GM21447 (cell line): ENCODE measurements around the gene AFF3.

ENCODE experiments used
- ATAC-seq: cut with Tn5 transposase; IDR thresholded peaks from one replicate; pipeline ENCODE4 v1.9.1; 2021; ENCODE audit not compliant: unreplicated experiment

AFF3 gene

DNA sequence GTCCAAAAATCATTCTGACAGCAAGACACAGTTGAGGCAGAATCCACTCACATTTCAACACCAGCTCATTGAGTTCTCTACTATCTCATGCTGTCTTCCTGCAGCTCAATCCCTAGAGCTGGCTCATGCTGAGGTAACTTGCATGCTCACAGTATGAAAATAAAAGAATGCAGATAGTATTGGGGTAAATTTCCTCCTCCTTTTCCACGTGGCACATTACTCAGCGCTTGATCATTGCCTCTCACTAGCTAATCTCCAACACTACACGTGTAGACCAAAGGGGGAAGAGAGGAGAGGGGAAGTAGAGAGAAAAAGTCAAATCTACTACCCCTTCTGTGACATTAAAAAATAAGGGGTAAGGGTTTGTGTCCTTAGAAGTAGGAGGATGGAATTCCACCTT lies 300.6 kb downstream of the AFF3 start:
- no peak for ATAC-seq

DNA sequence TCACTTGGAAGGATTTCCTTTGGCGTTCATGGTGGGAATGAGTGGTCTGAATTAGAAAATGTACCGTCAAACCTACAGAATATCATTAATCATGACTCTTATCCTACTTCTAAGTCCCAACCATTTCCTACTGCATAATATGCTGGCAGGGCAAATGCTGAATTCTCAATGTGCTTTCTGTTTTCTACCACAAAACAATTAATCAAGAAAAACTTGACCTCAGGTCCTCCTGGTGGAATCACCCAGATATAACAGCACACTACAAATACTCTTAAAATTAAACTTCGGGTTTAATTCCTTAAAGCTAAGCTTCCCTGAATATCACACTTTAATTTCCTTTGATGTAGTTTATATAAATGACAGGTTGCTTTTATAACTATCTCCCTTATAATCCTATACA lies 301.6 kb downstream of the AFF3 start:
- ATAC-seq, result no peak

DNA sequence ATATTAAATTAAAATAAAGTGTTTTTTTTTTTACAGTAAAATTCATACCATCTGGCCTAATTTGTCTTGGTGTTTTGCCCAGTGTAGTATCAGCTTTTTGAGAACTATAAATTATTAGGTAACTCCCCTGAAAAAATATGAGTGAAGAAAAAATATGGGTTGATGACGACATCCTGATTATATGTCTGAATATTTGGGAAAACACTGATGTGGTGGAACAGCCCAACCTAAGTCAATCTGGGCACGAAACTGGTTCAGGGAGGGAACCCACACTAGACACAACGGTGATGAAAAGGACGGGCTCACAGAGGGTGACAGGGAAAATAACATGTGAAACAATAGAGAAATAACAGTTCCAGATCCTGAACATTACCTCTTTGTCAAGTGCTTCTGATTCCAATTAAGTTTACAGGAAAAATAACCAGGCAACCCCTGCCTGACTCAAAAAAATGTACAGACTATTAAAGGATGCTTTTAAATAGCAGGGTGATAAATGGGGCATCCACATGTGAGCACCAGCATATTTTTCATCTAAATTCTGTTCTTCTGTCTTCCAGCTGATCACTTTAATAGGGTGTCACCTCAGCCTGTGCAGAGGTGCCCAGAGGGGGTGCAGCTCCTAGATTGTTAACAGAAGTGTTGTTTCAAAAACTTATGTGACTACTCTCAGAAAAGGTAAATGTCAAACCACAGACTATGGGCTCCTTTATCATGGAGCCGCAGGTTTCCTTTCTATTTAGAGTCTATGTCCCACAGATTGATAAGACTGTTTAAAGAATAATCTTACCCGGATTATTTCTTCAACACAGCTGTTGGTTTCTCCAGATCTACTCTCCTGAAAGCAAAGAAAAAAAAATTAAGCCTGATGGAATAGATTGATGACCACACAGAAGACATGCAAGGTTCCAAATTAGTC lies 305.4 kb downstream of the AFF3 start:
- ATAC-seq, result no peak

DNA sequence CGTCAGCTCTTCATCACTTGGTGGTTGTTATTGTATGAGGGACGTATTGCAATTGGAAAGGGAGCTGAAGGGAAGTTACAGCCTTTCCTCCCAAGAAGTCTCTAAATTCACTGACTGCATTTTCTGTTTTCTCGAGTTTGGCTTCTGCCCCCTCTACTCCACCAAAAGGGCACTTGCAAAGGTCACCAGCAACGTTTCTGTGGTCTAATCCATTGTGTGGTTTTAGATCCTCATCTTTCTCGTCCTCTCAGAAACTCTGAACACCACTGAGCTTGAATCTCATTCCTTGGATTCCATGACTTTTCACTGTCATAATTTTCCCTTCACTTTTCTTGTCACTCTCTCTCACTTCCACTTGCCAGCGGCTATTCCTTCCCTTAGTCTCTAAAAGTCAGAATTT lies 308.0 kb downstream of the AFF3 start:
- no peak for ATAC-seq

DNA sequence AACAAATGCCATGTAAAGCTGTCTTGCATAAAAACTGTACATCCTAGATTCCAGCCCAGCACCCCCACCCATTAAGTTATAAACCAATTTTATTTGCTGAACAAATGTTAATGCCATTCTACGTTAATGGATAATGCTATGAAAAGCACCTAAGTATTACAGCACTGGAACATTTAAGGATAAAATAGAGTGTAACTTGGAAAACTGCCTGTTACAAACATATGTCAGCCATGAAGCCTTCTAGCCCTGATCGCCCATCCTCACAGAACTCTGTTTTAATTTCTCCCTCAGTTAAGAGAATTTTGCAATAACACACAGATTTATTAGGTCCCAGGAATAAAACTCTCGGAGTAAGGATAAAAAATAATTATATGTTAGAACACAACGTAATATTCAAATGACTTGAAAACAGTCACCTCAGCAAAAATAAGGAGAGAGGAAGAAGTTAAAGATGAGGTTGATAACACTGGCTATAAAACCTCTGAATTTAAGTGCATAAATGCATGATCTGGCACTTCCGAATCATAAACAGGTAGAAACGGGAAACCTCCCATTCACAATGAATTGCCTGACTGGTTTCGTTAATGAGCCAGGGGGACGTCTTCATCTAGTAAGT lies 308.7 kb downstream of the AFF3 start:
- no peak for ATAC-seq

DNA sequence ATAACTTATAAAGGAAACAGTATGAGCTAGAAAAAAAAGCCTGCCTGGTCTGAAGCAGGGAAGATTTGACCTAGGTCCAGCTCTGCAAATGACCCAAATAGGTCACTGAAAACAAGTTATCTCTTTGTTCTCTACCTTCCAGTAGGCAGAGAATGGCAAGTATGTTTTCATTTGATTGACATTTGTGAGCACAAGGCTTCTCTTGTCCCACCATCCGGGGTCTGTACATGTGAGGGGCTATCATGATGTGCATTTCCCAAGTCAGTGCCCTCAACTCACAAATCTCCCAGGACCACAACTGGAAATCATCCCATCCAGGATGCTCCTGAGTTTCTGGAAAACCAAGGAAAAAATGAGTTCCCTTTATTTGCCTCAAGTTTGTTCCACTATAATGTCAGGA lies 309.5 kb downstream of the AFF3 start:
- ATAC-seq, result no peak

DNA sequence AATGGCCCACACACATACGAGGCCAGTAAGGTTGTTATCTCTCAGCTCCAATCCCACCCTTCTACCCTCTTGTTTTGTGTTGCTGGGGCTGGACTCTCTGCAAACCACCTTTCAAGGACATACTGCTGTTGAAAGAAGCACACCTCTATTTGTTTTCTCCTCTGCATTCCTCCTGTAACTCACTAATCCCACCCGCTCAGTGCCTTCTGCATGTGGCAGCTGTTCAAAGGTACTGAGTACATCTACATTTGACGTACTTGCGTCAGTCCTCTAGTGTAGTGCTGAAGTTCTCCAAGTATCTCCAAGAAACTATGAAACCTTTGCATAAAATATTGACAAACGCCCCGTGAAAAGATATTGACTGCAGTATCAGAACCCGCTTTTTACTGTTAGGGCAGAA lies 310.6 kb downstream of the AFF3 start:
- no peak for ATAC-seq

DNA sequence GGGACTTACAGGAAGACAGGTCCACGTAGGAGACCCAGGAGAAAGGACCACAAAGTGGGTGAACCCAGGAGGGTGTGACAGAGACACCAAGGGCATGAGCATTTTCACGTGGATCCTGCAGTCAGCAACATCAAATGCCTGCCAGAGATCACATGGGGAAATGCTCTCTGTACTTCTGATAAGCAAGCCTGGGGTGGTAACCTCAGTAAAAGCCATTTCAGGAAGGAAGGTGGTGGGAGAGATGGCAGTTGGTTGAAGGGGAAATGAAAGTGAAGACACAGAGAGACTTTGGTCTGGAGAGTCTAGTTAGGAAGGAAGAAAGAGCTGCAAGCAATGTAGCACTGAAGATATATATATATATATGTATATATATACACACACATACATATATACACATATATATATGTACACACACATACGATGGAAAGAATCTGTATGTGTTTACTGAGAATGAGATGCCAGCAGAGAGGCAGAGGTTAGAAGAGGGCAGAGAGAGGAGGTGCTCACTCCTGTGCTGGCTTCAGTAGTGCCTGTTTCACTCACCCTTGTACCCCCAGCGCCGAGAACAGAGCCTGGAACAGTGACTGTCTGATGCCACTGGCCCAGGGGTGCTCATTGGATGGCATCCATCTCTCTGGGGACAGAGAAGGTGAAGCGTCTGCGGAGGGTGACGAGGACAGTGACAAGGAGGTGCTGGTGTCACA lies 314.9 kb downstream of the AFF3 start:
- ATAC-seq, result no peak

DNA sequence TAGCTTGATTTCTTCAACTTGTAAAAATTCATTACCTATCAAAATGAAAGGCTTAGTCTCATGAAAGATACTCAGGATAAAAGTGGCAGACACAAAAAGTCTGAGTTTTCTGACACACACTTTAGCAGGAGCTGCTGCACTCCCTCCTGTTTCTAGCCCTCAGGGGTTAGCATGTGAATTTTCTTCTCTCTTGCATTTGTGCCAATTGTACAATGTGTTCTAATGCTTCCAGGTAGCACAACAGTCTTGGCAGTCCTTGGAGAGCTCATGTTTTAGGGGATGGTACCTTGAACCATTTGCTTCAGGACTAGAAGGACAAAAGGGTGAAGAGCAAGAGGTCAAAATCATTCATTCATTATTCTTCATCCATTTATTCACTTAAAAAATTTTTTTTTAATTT lies 316.8 kb downstream of the AFF3 start:
- no peak for ATAC-seq

DNA sequence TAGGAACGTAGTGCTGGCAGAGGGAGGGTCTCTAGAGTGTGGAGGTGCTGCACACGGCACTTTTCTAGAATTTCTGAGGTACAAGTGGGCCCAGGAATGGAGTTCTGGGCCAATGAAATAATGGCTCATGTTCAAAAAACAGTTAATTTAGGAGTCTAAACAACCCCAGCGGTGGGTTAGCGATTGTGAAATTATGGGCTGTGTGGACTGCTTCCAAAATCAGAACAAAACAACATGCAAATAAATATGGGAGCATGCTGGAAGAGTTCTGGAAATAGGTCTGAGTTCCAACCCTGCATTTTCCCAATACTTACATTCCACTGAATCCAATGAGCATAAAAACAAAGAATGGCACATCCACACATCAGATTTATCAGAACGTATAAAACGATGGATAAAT lies 317.6 kb downstream of the AFF3 start:
- ATAC-seq, result no peak

DNA sequence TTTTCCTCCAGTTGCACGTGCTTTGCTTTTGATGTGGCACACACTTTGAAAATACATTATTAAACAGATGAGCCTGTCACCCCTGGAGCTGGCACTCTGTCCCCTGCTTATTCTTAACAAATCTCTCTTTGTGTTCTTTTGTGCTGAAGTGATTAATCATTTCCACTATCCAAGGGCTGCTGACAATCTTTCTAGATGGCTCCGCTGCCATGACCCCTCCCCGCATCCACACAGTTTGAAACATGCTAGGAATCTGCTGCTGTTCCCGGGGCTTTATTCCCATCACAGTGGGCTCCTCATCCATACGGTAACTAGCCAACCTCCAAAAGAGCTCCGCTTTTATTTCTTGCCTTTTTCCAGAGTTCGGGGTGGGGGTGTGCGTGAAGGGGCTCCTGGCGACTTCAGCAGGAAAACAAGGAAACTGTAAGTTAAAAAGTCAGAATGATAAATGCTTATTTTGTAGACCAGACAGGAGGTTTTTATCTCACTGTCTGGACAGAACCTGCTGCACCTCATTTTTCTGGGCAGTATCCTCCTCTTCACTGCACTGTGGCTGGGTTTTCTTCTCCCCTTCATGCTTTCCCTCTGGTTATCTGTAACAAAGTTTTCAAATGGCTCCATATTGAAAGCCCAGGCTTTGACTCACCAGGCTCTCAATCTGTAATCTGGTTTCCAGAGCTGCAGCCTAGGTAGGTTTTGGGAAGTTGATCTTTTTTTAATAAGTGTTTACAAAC lies 319.7 kb downstream of the AFF3 start:
- no peak for ATAC-seq

DNA sequence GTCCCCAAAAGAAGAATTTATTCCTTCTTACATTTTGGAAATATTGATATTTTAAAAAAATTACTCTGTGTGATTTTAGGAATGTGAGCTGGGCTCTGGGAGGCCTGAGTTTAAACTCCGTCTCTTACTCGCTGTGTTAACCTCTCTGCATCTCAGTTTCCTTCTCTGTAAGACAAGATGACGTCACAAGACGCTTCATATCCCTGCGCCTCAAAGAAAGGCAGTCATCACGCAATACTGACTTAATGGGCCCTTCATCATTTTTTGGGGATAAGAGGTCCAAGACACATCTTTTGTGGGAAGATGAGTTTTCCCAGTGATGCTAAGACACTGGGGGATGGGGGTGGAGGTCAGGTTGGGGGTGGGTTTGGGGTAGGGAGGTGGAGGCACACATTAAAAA lies 320.4 kb downstream of the AFF3 start:
- no peak for ATAC-seq

DNA sequence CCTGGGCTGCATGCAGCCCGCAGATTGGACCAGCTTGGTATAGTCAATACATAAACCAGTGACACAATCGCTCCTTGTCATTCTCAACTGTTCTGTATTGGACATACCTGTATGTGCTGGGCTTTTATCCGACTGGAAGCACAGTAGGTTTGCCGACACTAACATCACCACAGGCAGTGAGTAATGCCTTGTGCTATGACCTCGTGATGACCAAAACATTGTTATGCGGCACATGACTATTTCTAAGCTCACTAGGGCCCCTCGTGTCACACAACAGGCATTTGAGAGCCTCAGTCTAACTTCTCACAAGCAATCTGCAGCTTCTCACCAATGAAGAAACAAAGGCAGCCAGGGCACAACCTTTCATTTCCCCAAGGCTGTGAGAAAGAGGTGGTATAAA lies 320.8 kb downstream of the AFF3 start:
- ATAC-seq, result no peak

DNA sequence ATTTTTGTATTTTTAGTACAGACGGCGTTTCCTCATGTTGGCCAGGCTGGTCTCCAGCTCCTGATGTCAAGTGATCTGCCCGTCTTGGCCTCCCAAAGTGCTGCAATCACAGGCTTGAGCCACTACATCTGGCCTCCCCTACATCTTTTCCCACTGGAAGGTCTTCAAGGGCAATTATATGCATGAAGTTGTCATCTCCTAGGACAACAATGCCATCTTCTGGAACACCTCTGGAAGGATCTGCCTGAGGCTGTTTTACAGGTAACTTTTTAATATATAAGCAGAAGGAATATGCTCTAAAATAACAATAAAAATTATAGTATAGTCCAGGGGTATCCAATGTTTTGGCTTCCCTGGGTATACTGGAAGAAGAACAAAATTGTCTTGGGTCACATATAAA lies 321.4 kb downstream of the AFF3 start:
- ATAC-seq, result no peak

DNA sequence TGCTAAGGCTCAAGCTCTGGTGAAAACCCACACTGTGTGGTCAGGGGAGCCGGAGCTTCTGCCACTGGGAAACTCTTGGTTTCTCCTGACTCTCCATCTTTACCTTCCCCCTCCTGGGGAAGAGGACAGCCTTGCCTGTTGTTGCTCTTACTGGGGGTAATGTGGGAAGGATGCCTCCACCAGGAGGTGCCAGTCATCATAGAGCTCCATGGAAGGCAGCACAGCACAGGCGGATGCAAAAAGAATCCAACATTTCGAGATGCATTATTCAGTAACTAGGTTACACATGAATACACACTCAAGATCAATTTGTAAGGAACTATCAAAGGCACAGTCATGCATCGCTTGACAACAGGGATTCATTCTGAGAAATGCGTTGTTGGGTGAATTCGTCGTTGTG lies 322.6 kb downstream of the AFF3 start:
- ATAC-seq, result no peak

DNA sequence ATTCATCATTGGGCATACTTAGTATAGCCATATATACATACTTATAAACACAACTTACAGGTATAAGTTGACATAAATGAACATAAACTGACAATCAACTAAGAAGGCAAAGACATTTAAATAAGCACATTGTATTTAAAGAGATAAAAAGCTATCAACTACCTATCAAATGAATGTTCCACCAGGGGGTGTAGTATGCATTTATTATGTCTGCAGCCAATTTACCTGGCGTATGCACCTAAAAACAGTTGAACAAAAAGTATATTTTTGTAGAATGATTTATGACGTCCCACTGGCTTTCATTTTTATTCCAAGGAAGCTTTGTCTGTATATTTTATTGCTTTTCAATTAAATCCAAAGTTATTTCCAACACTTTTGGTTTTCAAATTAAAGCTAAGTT lies 323.5 kb downstream of the AFF3 start:
- ATAC-seq, result no peak

DNA sequence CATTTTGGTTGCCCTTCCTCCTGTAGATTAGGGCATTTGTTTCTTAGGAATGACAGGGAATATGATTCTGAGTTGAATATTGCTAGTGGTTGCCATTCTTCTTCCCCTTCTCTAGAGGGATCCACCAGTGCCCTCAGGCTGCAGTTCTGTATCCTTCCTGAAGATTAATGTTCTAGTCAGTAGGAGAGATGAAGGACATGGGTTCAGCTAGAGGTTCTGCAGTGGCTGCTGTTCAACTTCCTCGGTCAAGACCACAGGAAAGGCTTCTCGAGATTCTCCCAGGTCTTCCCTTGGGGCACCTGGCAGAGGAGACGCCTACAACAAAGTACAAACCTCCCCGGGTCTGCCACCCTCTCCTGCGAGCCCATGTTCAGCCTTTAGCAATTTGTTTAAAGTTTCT lies 325.5 kb downstream of the AFF3 start:
- ATAC-seq, result no peak

DNA sequence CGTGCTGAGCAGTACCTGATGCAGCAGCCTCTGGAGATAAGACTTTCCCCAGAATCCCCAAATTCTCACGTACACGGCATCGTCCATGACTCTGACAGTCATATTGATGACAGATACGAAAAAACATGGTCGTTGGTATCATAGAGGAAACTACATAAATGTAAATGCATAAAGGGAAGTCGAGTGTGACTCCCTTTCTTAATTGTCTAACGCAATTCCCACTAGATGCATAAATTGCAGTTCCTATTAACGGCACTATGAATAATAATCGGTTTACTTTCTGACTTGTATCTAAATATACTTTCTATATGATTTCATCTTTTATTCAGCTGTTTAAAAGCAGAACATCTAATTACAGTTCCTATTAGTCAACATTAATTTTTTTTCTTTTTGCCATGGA lies 330.0 kb downstream of the AFF3 start:
- ATAC-seq, result no peak

DNA sequence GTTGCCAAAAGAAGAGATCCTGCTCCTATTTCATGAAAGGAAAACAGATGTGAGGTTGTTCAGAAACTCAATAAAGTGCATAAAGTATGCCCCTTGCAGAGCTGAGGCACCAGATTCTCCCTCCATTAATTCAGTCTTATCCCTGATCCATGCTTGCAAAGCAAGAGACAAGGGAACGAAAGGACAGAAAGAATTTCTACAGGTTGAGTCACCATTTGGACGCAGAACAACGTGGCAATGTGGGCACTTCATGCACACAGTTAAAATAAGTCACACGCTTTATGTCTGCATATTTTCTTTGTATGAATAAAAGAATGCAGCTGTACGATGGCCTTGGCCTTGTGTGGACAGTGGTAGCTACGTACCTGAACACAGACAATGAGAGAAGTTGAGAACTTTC lies 330.8 kb downstream of the AFF3 start:
- no peak for ATAC-seq

DNA sequence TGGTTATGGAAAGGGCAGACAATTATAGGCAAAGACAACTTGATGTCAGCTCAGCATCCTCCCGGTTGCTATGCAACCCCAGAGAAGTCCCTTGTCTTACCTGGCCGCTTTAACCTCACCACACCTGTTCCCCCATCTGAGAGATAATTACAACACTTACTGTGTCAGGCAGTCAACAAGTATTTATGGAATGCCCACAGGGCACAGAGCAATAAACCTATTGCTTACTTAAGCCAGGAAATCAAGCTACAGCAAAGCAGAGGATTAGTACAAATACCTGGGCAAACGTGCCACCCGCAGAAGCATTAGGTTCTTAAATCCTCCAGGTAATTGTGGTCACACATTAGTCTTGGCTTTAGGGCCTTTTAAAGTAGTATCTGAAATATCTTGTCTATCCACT lies 332.2 kb downstream of the AFF3 start:
- no peak for ATAC-seq

DNA sequence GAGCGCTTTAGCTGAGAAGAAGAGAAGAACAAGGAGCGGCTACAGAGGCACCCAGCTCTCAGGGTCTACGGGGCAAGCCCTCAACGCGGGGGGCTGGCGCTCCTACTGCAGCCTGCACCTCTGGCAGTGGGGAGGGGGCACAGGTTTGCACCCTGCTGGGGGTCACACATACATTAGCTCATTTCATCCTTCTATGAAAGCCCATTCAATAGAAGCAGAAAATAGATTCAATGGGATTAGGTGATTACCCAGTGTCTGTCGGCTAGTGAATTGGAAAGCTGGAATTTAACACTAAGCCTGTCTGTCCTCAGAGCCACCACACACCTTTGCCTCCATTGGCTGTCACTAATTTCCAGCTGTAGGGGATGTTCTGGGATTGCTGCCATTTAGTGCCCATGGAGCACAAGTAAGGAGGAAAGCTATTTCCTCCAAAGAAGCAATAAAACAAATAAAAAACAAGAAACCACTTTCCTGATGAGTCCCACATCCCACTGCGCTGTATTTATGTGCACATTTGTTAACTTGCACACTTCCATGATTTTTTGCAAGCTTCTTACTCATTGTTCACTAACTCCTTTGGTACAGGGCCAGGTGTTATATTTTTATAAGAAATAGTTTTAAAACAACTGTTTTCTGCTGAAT lies 333.0 kb downstream of the AFF3 start:
- ATAC-seq, result no peak
